ENCODE results near the gene MSH3. TPM values are rescaled to one million over a fixed set of nuclear protein-coding genes. Genes with fewer than 3 reads are reported as not detected.

MSH3 gene
- total RNA-seq, 3 donors from 2014 or later = 14.6 to 15.5 (median 15.1) TPM

- no peaks in the 10 kb centered on the region for H3K9me3 Mint-ChIP-seq
- peaks cover 30% of the 10 kb centered on the region for H3K36me3 Mint-ChIP-seq (ENCODE audit: insufficient read depth)
- no peaks in the 10 kb centered on the region for H3K27me3 Mint-ChIP-seq (ENCODE audit: low read depth)
- peaks cover 2% of the 10 kb centered on the region for H3K4me1 Mint-ChIP-seq (ENCODE audit: low read depth)
- ATAC-seq (no peak), DNase-seq (no peak)
- H3K4me3 Mint-ChIP-seq = no peak overlapping the region
Measured at GRCh38 chr5:80793354-80793753, 138.9 kb downstream of the MSH3 start.

GRCh38 chr5:80796846-80797245 lies 142.4 kb downstream of the MSH3 start:
- ATAC-seq = no peak
- no peak overlapping the region for H3K4me3 Mint-ChIP-seq
- no peaks in the 10 kb centered on the region for H3K4me1 Mint-ChIP-seq (ENCODE audit: low read depth)
- H3K9me3 Mint-ChIP-seq = no peaks in the 10 kb centered on the region
- H3K27me3 Mint-ChIP-seq (ENCODE audit: low read depth) = no peaks in the 10 kb centered on the region
- peaks cover 41% of the 10 kb centered on the region for H3K36me3 Mint-ChIP-seq (ENCODE audit: insufficient read depth)
- no peak for DNase-seq

GRCh38 chr5:80797428-80798024 lies 143.1 kb downstream of the MSH3 start:
- DNase-seq = no peak
- no peaks in the 10 kb centered on the region for H3K4me1 Mint-ChIP-seq (ENCODE audit: low read depth)

GRCh38 chr5:80798166-80798565 lies 143.7 kb downstream of the MSH3 start:
- DNase-seq (no peak), ATAC-seq (no peak)
- H3K4me1 Mint-ChIP-seq (ENCODE audit: low read depth) = no peaks in the 10 kb centered on the region
- H3K4me3 Mint-ChIP-seq = no peak overlapping the region
- H3K9me3 Mint-ChIP-seq = peaks cover 5% of the 10 kb centered on the region
- H3K36me3 Mint-ChIP-seq (ENCODE audit: insufficient read depth) = peaks cover 42% of the 10 kb centered on the region
- H3K27me3 Mint-ChIP-seq (ENCODE audit: low read depth) = no peaks in the 10 kb centered on the region

More at GRCh38 chr5:80797428-80798024, 143.1 kb downstream of the MSH3 start:
- H3K9me3 Mint-ChIP-seq = no peaks in the 10 kb centered on the region
- H3K36me3 Mint-ChIP-seq (ENCODE audit: insufficient read depth) = peaks cover 38% of the 10 kb centered on the region
- no peak overlapping the region for H3K4me3 Mint-ChIP-seq
- ATAC-seq = no peak
- H3K27me3 Mint-ChIP-seq (ENCODE audit: low read depth) = no peaks in the 10 kb centered on the region

GRCh38 chr5:80798633-80799032 lies 144.2 kb downstream of the MSH3 start:
- Mint-ChIP-seq H3K4me3 (no peak overlapping the region), H3K36me3 (ENCODE audit: insufficient read depth) (peaks cover 47% of the 10 kb centered on the region), H3K27me3 (ENCODE audit: low read depth) (no peaks in the 10 kb centered on the region), H3K9me3 (peaks cover 5% of the 10 kb centered on the region), H3K4me1 (ENCODE audit: low read depth) (no peaks in the 10 kb centered on the region)
- no peak for ATAC-seq
- DNase-seq = no peak

- DNase-seq = no peak
- no peak for ATAC-seq
- H3K36me3 Mint-ChIP-seq (ENCODE audit: insufficient read depth) = peaks cover 48% of the 10 kb centered on the region
- peaks cover 5% of the 10 kb centered on the region for H3K9me3 Mint-ChIP-seq
- H3K4me3 Mint-ChIP-seq = no peak overlapping the region
- no peaks in the 10 kb centered on the region for H3K4me1 Mint-ChIP-seq (ENCODE audit: low read depth)
- no peaks in the 10 kb centered on the region for H3K27me3 Mint-ChIP-seq (ENCODE audit: low read depth)
Measured at GRCh38 chr5:80799041-80799440, 144.6 kb downstream of the MSH3 start.

GRCh38 chr5:80799573-80799972 lies 145.1 kb downstream of the MSH3 start:
- Mint-ChIP-seq H3K27me3 (ENCODE audit: low read depth) (no peaks in the 10 kb centered on the region), H3K4me1 (ENCODE audit: low read depth) (no peaks in the 10 kb centered on the region), H3K36me3 (ENCODE audit: insufficient read depth) (peaks cover 48% of the 10 kb centered on the region), H3K9me3 (peaks cover 5% of the 10 kb centered on the region), H3K4me3 (no peak overlapping the region)
- DNase-seq (no peak), ATAC-seq (no peak)

GRCh38 chr5:80804332-80804731 lies 149.9 kb downstream of the MSH3 start:
- H3K27me3 Mint-ChIP-seq (ENCODE audit: low read depth) = no peaks in the 10 kb centered on the region
- H3K4me1 Mint-ChIP-seq (ENCODE audit: low read depth) = no peaks in the 10 kb centered on the region
- peaks cover 33% of the 10 kb centered on the region for H3K36me3 Mint-ChIP-seq (ENCODE audit: insufficient read depth)
- no peak for DNase-seq
- H3K9me3 Mint-ChIP-seq = peaks cover 5% of the 10 kb centered on the region
- H3K4me3 Mint-ChIP-seq = no peak overlapping the region
- ATAC-seq = no peak

GRCh38 chr5:80805038-80805437 lies 150.6 kb downstream of the MSH3 start:
- no peaks in the 10 kb centered on the region for H3K4me1 Mint-ChIP-seq (ENCODE audit: low read depth)
- H3K27me3 Mint-ChIP-seq (ENCODE audit: low read depth) = no peaks in the 10 kb centered on the region

GRCh38 chr5:80806929-80807328 lies 152.5 kb downstream of the MSH3 start:
- H3K4me3 Mint-ChIP-seq = no peak overlapping the region
- peaks cover 5% of the 10 kb centered on the region for H3K9me3 Mint-ChIP-seq
- no peaks in the 10 kb centered on the region for H3K4me1 Mint-ChIP-seq (ENCODE audit: low read depth)
- peaks cover 24% of the 10 kb centered on the region for H3K36me3 Mint-ChIP-seq (ENCODE audit: insufficient read depth)
- ATAC-seq (no peak), DNase-seq (no peak)
- no peaks in the 10 kb centered on the region for H3K27me3 Mint-ChIP-seq (ENCODE audit: low read depth)

More at GRCh38 chr5:80805038-80805437, 150.6 kb downstream of the MSH3 start:
- H3K9me3 Mint-ChIP-seq = peaks cover 5% of the 10 kb centered on the region
- DNase-seq = no peak
- no peak overlapping the region for H3K4me3 Mint-ChIP-seq
- H3K36me3 Mint-ChIP-seq (ENCODE audit: insufficient read depth) = peaks cover 36% of the 10 kb centered on the region
- ATAC-seq = no peak

- Mint-ChIP-seq H3K4me3 (no peak overlapping the region), H3K36me3 (ENCODE audit: insufficient read depth) (peaks cover 19% of the 10 kb centered on the region), H3K27me3 (ENCODE audit: low read depth) (no peaks in the 10 kb centered on the region), H3K4me1 (ENCODE audit: low read depth) (no peaks in the 10 kb centered on the region), H3K9me3 (no peaks in the 10 kb centered on the region)
- DNase-seq (no peak), ATAC-seq (no peak)
Measured at GRCh38 chr5:80809451-80809850, 155.0 kb downstream of the MSH3 start.

- peak; percentile 62 to 77 for ATAC-seq
- no peaks in the 10 kb centered on the region for H3K27me3 Mint-ChIP-seq (ENCODE audit: low read depth)
- no peak overlapping the region for H3K4me3 Mint-ChIP-seq
- H3K9me3 Mint-ChIP-seq = no peaks in the 10 kb centered on the region
- H3K36me3 Mint-ChIP-seq (ENCODE audit: insufficient read depth) = peaks cover 25% of the 10 kb centered on the region
- no peak for DNase-seq
- no peaks in the 10 kb centered on the region for H3K4me1 Mint-ChIP-seq (ENCODE audit: low read depth)
Measured at GRCh38 chr5:80810425-80810824, 156.0 kb downstream of the MSH3 start.

- H3K4me1 Mint-ChIP-seq (ENCODE audit: low read depth) = no peaks in the 10 kb centered on the region
- no peaks in the 10 kb centered on the region for H3K27me3 Mint-ChIP-seq (ENCODE audit: low read depth)
- no peak overlapping the region for H3K4me3 Mint-ChIP-seq
- peaks cover 38% of the 10 kb centered on the region for H3K36me3 Mint-ChIP-seq (ENCODE audit: insufficient read depth)
- peaks cover 7% of the 10 kb centered on the region for H3K9me3 Mint-ChIP-seq
- ATAC-seq (no peak), DNase-seq (no peak)
Measured at GRCh38 chr5:80816590-80816989, 162.1 kb downstream of the MSH3 start.

GRCh38 chr5:80820685-80821084 lies 166.2 kb downstream of the MSH3 start:
- H3K4me3 Mint-ChIP-seq = no peak overlapping the region
- no peak for ATAC-seq
- DNase-seq = no peak
- H3K4me1 Mint-ChIP-seq (ENCODE audit: low read depth) = no peaks in the 10 kb centered on the region
- H3K36me3 Mint-ChIP-seq (ENCODE audit: insufficient read depth) = peaks cover 45% of the 10 kb centered on the region
- no peaks in the 10 kb centered on the region for H3K27me3 Mint-ChIP-seq (ENCODE audit: low read depth)
- peaks cover 12% of the 10 kb centered on the region for H3K9me3 Mint-ChIP-seq

- no peak for DNase-seq
- Mint-ChIP-seq H3K36me3 (ENCODE audit: insufficient read depth) (peaks cover 39% of the 10 kb centered on the region), H3K9me3 (peaks cover 5% of the 10 kb centered on the region), H3K4me1 (ENCODE audit: low read depth) (no peaks in the 10 kb centered on the region), H3K4me3 (no peak overlapping the region), H3K27me3 (ENCODE audit: low read depth) (no peaks in the 10 kb centered on the region)
- no peak for ATAC-seq
Measured at GRCh38 chr5:80822640-80823039, 168.2 kb downstream of the MSH3 start.

Data from activated T-cell treated with anti-CD3 and anti-CD28 coated beads, Interleukin-2, amount 50 U/mL, for 4 hours (primary cell).